HG03039 (cell line): ENCODE results near the gene BMERB1.
"Not testable (repeated sequence)": the region's sequence is repeated elsewhere in the genome, so short reads cannot be mapped to it uniquely, and the experiment has no call there.

ENCODE experiments used
- ATAC-seq: cut with Tn5 transposase; IDR thresholded peaks from one replicate; pipeline ENCODE4 v1.9.1; 2021; ENCODE audit warnings: mild to moderate bottlenecking, moderate library complexity; ENCODE audit not compliant: unreplicated experiment

Gene BMERB1

DNA sequence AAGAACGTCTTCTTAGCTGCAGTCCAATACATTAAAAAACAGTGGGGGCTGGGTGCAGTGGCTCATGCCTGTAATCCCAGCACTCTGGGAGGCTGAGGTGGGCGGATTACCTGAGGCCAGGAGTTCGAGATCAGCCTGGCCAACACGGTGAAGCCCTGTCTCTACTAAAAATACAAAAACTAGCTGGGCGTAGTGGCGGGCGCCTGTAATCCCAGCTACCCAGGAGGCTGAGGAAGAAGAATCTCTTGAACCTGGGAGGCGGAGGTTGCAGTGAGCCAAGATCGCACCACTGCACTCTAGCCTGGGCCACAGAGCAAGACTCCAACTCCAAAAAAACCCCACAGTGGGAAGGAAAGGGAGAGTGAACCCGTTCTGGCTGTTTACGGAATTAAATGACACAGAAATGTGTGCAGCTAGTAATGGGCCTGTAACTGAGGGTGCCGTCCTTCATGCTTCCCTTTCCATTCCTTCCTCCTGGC is 172.9 kb downstream of the BMERB1 start:
- ATAC-seq: not testable (repeated sequence)

DNA sequence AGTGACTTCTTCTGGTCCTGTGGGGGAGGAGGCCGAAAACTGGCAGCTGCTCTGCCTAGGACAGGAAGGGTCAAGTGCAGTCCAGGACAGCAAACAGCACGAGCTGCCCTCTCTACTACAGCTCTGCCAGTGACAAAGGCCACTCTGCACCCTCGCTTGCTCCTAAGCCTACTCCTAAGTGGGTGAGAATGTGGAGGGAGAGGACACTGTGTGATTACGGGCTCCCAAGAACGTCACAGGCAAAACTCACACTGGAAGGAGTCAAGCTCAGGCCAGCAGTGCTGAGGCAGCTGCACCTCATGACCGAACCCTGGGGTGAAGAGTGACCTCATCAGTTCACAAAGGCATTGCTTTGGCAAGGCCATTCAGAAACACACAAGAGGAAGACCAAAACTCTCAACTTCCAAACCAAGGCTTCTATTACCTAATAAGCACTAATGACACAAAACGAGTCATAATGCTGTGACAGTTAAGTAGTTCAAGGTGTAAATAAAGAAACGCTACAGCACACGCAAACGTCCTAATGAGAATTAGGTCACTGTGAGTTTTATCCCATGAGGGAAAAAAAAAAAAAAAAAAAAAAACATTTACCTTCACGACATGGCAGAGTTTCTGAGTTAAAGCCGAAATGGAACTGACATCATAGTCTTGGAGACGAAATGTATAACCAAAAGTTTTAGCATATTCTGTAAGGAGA is 173.5 kb downstream of the BMERB1 start:
- no peak for ATAC-seq

DNA sequence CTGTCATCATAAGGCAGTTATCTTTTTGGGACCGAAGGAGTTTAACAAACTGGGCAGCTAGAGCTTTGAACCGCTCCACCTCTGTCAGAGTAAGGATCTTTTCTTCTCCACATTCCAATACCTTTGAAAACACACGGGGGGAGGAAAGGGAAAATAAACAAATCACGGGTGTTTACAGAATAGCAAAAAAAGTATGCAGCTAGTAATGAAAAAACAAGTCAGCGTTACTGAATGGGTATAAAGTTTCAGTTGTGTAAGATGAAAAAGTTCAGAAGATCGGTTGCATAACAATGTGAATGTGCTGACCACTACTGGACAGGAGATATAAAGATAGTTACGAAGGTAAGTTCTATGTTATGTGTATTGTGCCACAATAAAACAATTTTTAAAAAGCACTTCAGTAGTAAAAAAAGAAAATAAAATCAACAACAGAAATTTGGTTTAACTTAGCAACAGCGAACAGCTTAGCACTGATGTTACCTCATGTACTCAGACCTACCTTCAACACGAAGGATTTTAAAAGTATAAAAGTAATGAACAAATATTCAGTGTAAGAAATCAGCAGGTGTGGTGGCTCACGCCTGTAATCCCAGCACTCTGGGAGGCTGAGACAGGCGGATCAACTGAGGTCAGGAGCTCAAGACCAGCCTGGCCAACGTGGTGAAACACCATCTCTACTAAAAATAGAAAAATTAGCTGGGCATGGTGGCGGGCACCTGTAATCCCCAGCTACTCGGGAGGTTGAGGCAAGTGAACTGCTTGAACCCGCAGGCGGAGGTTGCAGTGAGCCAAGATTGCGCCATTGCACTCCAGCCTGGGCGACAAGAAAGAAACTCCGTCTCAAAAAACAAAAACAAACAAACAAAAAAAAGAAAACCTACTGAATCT is 174.3 kb downstream of the BMERB1 start:
- no peak for ATAC-seq

DNA sequence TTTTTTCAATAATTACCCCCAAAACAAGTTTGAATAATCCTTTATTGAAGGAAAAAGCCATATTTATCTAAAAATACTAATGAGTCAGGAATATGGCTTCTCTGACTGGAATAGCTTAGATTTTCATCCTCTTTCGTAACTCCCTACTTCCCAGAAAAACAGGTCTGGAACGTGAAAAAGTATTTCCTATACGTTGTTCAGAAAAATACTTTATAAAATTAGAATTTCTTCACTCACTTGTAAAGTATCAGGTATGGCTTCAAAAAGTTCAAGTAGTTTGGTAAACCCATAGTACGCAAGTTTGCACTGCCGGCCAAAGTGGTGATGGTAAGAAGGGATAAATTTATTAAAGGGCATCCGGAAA is 174.9 kb downstream of the BMERB1 start:
- no peak for ATAC-seq

DNA sequence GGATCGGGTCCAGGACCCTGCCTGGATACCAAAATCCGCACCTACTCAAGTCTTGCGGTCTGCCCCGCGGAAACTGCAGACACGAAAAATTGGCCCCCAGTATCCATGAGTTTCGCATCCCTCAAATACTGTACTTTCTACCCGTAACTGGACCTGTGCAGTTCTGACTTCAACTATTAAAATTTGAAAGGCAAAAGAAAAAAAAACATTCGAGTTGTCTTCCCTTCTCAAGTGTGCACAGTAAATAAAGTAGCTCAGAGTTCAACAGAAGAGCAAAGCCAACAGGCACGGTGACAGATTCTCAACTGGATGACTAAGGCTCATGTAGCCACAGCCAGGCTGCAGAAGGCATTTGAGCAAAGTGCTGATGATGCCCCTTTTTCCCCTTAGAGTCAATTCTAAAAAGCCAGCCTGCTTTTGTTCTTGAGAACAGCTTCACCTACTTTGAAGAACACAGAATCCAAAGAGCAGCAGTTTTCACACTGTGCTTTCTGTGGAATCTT is 176.0 kb downstream of the BMERB1 start:
- ATAC-seq: no peak

DNA sequence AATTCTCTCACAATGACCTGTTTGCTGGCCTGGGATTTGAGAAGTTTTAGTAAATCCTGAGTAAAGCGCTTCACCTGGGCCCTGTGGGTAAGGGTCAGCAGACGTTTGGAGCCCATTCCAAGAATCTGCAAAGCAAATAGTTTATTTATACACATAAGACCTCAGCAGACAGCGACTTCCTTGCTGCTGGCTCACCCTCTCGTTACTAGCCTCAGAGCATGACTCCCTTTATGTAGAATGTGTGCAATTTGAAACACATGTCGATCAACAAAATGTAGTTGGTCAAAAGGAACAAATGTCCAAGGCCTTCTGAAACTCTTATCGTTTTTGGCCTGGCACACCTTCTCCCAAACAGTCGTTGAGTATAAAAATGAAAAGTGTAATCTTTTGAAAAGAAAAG is 177.2 kb downstream of the BMERB1 start:
- ATAC-seq: no peak

DNA sequence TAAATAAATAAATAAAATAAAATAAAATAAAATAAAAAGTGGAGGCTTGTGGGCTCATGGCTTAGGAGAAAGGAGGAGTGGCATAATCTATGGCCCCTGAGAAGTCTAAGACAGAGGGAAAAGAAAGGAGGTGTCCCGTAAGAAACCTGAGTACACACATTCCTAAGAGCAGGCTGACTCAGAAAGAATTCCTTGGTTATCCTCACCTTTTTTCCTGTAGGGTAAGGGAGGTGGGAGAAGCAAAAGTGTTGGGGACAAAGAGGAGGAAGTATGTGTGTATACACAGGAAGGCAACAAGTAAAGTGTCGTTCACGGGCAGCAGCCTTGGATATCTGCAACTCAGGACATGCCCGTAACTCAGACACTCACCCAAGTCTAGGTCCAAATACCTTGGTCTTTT is 179.3 kb downstream of the BMERB1 start:
- no peak for ATAC-seq

DNA sequence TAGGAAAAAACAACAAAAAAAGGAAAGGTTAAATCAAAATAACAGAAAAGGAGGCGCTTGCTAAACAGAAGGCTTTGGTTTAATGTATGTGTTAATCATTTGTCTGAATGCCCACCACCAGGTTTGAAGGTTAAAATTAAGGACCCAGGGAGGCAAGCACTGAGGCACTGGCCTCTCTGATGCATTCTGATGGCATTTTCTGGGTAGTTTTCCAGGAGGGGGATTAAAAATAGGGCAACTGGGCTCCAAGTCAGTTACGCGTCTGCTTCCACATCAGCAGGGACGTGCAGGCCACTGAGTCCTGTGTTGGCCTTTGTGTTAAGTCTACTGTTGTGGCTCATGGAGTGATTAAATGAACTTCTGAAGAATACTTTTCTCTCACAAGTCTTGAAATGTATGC is 181.6 kb downstream of the BMERB1 start:
- ATAC-seq: no peak

DNA sequence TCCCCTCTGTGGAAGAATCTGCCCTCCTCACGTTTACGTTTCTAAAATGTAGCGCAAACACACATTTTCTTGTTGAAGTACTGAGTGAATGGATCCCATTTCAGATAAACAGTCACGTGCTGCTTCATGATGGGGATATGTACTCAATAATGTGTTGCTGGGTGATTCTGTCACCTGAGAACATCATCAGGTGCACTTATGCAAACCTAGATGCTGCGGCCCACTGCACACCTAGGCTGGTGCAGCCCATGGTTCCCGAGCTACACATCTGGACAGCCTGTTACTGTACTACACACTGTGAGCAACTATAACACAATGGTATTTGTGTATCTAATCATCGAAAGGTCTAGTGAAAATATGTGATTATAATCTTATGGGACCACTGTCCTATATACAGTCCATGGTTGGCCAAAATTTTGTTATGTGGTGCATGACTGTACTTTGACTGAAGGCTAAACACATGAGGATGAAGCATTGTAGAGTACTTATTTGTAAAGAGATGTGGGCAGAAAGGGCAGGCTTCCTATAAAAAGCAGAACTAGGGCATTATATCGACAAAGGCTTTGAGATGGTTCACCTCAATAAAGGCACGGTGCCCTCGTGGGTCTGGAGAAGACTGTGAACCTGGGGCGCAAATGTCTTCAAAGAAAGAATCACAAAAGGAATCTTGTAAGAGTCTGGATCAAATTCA is 182.2 kb downstream of the BMERB1 start:
- ATAC-seq: no peak

DNA sequence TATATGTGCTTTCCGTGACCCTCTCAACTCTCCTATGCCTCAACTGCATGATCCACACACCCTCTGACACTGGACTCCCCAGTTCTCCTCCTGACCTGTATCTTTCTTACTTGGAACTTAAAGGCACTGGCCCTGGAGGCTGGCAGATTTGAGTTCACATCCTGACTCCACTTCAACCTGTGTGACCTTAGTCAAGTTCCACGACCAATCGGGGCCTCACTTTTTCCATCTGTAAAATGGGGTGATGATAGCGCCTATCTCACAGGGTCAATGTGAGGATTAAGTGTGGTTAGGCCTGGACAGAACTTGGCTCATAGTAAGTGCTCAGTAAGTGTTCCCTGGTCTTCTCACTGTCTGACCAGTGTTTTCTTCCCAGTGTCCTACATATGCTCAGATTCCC is 183.5 kb downstream of the BMERB1 start:
- ATAC-seq: no peak

DNA sequence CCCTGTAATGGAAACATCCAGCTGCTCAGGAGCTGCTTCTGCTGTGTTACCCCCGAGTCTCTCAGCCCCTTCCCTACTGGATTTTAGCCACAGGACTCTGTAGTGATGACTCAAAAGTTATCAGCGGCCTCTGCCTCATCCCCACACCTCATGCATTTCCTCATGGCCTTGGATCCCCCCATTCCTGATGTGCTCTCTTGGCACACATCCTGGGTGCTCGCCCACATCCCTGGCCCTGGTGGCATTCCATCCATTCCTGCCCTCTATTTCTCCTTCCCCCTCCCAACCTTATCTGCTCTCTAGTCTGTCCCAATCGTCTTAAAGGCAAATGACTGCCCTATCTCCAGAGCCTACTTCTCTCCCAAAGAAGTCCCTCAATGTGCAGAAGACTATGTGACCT is 184.0 kb downstream of the BMERB1 start:
- ATAC-seq: no peak

DNA sequence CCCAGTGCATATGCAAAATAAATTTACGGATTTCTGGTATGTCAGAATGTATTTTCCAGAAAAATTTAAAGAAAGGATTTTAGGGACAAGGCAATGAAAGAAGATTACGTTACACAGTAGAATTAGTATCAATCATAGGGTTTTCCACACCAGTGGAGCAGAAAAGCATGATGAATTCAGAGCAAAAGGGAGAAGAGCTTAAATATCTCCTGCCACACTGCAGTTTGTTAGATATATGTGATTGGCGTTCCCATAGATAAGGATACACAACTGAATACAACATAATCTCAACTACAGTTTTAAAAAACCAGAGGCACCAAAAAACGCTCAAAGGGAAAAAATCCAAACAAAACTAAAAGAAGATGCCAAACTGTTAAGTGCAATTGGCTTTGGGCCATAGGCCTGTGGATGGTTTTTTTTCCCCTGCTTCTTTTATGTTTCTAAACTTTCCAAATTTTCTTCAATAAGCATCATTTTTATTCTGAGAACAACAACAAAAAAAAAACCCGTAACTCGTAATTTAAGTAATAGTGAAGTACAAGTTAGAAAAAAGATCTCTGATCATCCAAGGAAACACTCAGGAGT is 186.3 kb downstream of the BMERB1 start:
- ATAC-seq: no peak

DNA sequence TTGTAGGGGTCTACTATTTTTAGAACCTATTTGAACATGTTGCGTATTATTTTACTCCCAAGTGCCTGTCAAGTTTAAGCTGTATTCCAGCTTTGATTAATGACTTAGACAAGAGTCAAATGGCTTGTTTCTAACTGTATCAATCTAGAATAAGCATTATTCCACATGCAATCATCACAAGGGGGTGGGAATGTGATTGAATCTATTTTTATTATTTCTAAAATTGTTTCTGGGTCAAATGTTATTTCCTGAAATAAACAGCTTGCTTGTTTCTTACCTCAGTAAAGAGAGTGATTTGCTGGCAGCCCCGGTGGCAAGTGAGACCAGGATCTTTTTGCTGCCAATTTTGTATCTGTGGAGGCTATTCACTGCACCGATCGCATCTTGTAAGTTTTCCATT is 187.1 kb downstream of the BMERB1 start:
- ATAC-seq: no peak

DNA sequence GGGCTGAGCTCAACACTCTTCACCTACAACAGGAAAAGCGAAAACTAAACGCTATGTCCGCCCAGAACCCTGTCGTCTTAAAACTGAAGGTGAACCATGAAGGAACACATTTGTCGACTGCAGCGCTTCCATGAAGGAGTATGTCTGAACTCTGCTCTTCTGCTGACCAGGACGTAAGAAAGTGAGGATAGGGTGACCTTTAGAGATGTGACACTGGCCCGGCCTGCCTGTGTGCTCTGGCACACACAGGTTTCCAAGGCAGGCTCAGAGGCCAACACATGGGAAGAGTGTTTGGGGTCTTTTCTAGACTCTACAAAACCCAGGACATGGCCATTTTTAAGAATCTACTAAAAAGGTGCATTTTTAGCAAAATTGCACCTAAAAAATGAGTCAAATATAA is 187.5 kb downstream of the BMERB1 start:
- no peak for ATAC-seq

DNA sequence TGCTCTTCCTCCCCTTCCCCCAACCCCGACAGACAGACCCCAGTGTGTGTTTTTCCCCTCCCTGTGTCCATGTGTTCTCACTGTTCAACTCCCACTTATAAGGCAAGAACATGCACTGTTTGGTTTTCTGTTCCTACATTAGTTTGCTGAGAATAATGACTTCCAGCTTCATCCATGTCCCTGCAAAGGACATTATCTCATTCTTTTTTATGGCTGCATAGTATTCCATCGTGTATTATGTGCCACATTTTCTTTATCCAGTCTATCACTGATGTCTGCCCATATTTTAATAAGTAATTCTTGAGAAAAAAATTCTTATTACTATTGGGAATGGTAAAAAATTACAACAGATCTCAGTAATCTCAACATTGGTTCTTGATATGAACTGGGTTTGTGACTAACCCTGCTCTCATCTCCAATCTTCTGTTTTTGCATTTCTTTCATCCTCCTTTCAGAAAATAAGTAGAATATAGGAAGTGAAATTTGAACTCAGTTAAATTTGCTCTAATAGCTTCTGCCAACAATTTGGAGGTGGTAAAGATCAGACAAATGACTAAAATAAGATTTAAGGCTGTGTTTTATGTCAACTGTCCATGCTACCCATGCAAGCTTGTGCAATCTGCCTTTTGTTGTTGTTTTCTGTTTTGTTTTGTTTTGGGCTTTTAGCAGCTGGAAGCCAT is 197.5 kb downstream of the BMERB1 start:
- no peak for ATAC-seq

DNA sequence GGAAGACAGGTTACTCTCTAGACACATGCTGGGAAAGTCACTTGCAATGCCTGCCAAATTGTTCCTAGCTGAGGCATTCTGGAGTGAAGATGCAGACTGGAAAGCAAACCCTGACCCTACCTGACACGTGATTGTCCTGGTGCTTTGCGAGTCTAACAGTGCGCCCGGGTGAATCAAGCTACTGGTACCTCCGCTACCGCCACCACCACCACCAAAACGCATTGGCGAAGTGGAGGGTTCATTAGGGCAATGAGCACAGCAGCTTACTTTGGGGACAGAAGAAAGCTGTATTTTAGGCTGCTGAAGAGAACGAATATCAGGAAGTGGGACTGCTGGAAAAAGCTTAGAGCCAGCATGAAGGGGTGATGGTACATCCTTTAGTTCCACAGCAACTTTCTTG is 201.5 kb downstream of the BMERB1 start:
- ATAC-seq: no peak

DNA sequence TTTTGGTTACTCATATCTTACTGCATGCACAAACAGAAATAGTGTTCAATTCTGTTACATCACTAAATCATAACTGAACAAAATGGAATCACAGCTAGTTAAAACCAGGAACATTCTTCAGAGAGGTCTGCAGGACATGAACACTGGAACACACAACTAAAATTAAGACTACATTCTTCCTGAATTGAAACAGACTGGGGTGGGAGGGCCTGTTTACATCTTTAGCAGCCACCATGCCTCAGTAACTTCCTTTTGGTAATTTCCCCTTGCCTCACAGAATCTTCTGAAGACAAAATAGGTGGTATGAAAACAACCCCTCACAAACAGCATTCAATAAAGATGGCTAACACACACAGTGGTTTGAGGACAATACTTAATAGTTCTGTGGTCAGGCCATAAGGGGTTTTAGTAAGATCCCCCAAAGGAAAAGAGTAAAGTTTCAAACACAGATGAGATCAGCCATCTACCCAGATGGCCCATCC is 202.0 kb downstream of the BMERB1 start:
- ATAC-seq: no peak
